PC-9 (cell line): ENCODE measurements around the gene THADA. TPM values are rescaled to one million over a fixed set of nuclear protein-coding genes. Genes with fewer than 3 reads are reported as not detected.

Experiments used
- BruUV-seq: library from RNA; stranded (reverse); fragments of 400-500 nt; replicated peaks from 2 replicates; lab custom pipeline; 2021; lab: Mats Ljungman, UMichigan
- CTCF ChIA-PET: fragments of 300-600 bp; sonication (Branson Sonifier 250); formaldehyde crosslinking; loops from one replicate; lab custom pipeline; 2022; ENCODE audit warnings: antibody characterized with exemption; lab: Charles Lee
- POLR2A ChIA-PET: fragments of 300-600 bp; sonication (Branson Sonifier 250); formaldehyde crosslinking; loops from one replicate; lab custom pipeline; 2022; ENCODE audit warnings: antibody characterized with exemption; ENCODE audit not compliant: unreplicated experiment; lab: Charles Lee
- DNase-seq, 2 experiments: peaks; one replicate each; pipeline versions ENCODE4 v3.0.0 to v3.0.0-alpha.2; 2015 to 2022; ENCODE audit warnings: mixed read lengths in 1 of 2
- H2AFZ ChIP-seq: fragments of 200-600 bp; sonication (generic); 2 replicates; pipeline ENCODE4 v1.8.1; 2017; ENCODE audit warnings: antibody characterized with exemption
- H3F3A ChIP-seq: fragments of 200-600 bp; sonication (generic); 2 replicates; pipeline ENCODE4 v1.8.1; 2017; ENCODE audit warnings: antibody characterized with exemption, mild to moderate bottlenecking, low read depth; ENCODE audit not compliant: insufficient read depth
- H3K27ac ChIP-seq: fragments of 200-600 bp; sonication (generic); 2 replicates; pipeline ENCODE4 v1.6.1; 2016; ENCODE audit warnings: mixed run types
- H3K27me3 ChIP-seq: fragments of 200-600 bp; sonication (generic); 2 replicates; pipeline ENCODE4 v1.6.1; 2016; ENCODE audit warnings: low read depth, mixed run types; ENCODE audit not compliant: insufficient read depth
- H3K36me3 ChIP-seq: fragments of 200-600 bp; sonication (generic); 2 replicates; pipeline ENCODE4 v1.6.1; 2016; ENCODE audit warnings: low read depth, mixed run types
- H3K4me1 ChIP-seq: fragments of 200-600 bp; sonication (generic); replicated peaks from 2 replicates; pipeline ENCODE4 v1.6.1; 2016; ENCODE audit warnings: mixed run types; ENCODE audit not compliant: insufficient read depth
- H3K4me2 ChIP-seq: fragments of 200-600 bp; sonication (generic); 2 replicates; pipeline ENCODE4 v1.6.1; 2017; ENCODE audit warnings: mixed run types
- H3K4me3 ChIP-seq: fragments of 200-600 bp; sonication (generic); 2 replicates; pipeline ENCODE4 v1.6.1; 2016; ENCODE audit warnings: mixed run types
- H3K79me2 ChIP-seq: fragments of 200-600 bp; sonication (generic); 2 replicates; pipeline ENCODE4 v1.6.1; 2017; ENCODE audit warnings: low read depth, mixed run types
- H3K9me2 ChIP-seq: fragments of 200-600 bp; sonication (generic); 2 replicates; pipeline ENCODE4 v1.8.1; 2017; ENCODE audit warnings: mild to moderate bottlenecking; ENCODE audit not compliant: insufficient read depth
- H3K9me3 ChIP-seq: fragments of 200-600 bp; sonication (generic); 2 replicates; pipeline ENCODE4 v1.8.1; 2016; ENCODE audit warnings: low read depth; ENCODE audit not compliant: insufficient read depth
- H4K20me1 ChIP-seq: fragments of 200-600 bp; sonication (generic); 2 replicates; pipeline ENCODE4 v1.8.1; 2017; ENCODE audit not compliant: insufficient read depth
- EZH2 ChIP-seq: fragments of 200-600 bp; sonication (generic); IDR thresholded peaks from 2 replicates; pipeline ENCODE4 v1.8.0; 2017; ENCODE audit warnings: antibody characterized with exemption, low read depth
- intact Hi-C: fragments of 100-400 bp; cut with micrococcal nuclease; formaldehyde crosslinking; loops from one replicate; pipeline ENCODE4 v1.10.0; 2022; ENCODE audit not compliant: unreplicated experiment
- total RNA-seq: library from RNA; stranded (reverse); gene quantifications from 2 replicates; pipeline ENCODE4 v1.2.3, GENCODE V29; 2021
- TF ChIP-seq, protein P1 (sequence below): fragments of 200-600 bp; sonication (generic); conservative IDR thresholded peaks from 2 replicates; pipeline ENCODE4 v1.6.1; 2017; ENCODE audit warnings: mixed run types, antibody characterized with exemption, mild to moderate bottlenecking, moderate library complexity

THADA gene
- total RNA-seq, 1 experiment from 2014 or later: 28.1 TPM

DNA sequence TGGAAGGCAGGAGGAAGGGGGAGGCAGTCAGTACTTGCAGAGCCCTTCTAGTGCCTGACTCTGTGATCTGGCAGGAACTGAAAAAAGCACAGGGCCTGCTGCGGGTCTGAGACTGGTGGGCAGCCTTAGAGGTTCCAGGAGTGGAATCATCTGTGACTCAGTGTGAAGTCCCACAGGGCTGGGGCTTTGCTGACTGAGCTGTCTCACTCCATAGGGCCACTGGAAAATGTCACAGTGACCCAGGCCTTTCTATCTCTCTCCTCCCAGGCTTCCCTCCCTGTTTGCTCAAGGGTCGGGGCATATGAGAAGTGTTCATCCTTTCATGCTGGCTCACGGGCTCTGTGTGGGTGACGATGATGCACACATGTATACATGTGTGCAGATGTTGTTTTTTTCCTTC lies 322.3 kb downstream of the THADA start:
- no peaks in the 10 kb centered on the region for H3K79me2 ChIP-seq
- no TSS peak for BruUV-seq
- TF ChIP-seq, protein P1, sequence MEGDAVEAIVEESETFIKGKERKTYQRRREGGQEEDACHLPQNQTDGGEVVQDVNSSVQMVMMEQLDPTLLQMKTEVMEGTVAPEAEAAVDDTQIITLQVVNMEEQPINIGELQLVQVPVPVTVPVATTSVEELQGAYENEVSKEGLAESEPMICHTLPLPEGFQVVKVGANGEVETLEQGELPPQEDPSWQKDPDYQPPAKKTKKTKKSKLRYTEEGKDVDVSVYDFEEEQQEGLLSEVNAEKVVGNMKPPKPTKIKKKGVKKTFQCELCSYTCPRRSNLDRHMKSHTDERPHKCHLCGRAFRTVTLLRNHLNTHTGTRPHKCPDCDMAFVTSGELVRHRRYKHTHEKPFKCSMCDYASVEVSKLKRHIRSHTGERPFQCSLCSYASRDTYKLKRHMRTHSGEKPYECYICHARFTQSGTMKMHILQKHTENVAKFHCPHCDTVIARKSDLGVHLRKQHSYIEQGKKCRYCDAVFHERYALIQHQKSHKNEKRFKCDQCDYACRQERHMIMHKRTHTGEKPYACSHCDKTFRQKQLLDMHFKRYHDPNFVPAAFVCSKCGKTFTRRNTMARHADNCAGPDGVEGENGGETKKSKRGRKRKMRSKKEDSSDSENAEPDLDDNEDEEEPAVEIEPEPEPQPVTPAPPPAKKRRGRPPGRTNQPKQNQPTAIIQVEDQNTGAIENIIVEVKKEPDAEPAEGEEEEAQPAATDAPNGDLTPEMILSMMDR: no peak
- TF ChIP-seq EZH2: no peak
- H4K20me1 ChIP-seq: no peaks in the 10 kb centered on the region
- H3K9me2 ChIP-seq: no peaks in the 10 kb centered on the region
- no peaks in the 10 kb centered on the region for H3K36me3 ChIP-seq
- intact Hi-C loops: no loop called here
- H3K27ac ChIP-seq: no peak overlapping the region
- no peaks in the 10 kb centered on the region for H3K9me3 ChIP-seq
- no peak overlapping the region for H3K4me2 ChIP-seq
- H2AFZ ChIP-seq: no peak overlapping the region
- CTCF ChIA-PET: no interaction called here
- peaks cover 10% of the 10 kb centered on the region; the same call in 1 of the 2 replicates for H3F3A ChIP-seq
- POLR2A ChIA-PET: no interaction called here
- no peak for DNase-seq
- no peaks in the 10 kb centered on the region for H3K27me3 ChIP-seq
- H3K4me1 ChIP-seq: peaks cover 18% of the 10 kb centered on the region
- no peak overlapping the region for H3K4me3 ChIP-seq

DNA sequence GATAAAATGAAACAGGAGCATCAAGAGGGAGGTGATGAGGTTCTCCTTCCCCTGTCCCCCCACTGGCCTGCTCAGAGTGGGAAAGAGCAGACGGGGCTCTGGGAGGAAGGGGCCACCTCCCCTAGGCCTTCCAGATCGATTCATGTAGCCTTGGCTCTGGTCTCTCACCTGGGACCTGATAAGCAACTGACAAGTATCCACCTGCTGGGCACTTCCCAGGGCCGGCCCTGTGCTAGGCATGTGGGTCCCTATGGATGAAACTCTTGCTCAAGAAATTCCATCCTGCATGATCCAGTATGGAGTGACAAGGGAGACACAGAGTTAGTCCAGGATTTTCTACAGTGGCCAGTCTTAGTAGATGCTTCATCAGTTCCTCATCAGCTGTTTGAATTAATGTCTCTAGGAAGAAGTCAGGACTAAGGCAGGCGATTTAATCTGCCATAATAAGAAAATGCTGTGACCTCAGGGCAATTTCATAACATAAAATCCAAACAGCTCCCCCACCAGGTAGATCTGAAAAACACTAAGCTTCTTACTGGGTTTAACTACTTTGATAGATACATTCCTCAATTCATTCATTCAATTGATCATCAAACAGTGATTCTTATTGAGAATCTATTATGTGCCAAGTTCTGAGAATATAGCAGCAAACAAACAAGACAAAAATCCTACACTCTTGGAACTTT lies 324.8 kb downstream of the THADA start:
- H3K9me2 ChIP-seq: no peaks in the 10 kb centered on the region
- BruUV-seq: no TSS peak
- H3K9me3 ChIP-seq: no peaks in the 10 kb centered on the region
- H3F3A ChIP-seq: 0 out of 2 replicates have a peak, but pooled peaks cover 4% of the 10 kb centered on the region
- ChIA-PET CTCF (interaction anchor here (0.7 kb wide), 2 partner anchors 20 to 135 kb away, joined by 5 to 8 read pairs; no protein-coding TSS in a partner anchor), POLR2A (no interaction called here)
- H3K27me3 ChIP-seq: no peaks in the 10 kb centered on the region
- H2AFZ ChIP-seq: no peak overlapping the region
- H3K4me1 ChIP-seq: peaks cover under 1% of the 10 kb centered on the region; the same call in 1 of the 2 replicates
- H3K4me3 ChIP-seq: no peak overlapping the region
- no peaks in the 10 kb centered on the region for H3K79me2 ChIP-seq
- intact Hi-C loops: no loop called here
- H4K20me1 ChIP-seq: no peaks in the 10 kb centered on the region
- TF ChIP-seq EZH2: no peak
- TF ChIP-seq, protein P1: no peak; the same call in 1 of the 2 replicates
- H3K36me3 ChIP-seq: no peaks in the 10 kb centered on the region
- no peak for DNase-seq
- H3K27ac ChIP-seq: no peak overlapping the region
- H3K4me2 ChIP-seq: no peak overlapping the region

DNA sequence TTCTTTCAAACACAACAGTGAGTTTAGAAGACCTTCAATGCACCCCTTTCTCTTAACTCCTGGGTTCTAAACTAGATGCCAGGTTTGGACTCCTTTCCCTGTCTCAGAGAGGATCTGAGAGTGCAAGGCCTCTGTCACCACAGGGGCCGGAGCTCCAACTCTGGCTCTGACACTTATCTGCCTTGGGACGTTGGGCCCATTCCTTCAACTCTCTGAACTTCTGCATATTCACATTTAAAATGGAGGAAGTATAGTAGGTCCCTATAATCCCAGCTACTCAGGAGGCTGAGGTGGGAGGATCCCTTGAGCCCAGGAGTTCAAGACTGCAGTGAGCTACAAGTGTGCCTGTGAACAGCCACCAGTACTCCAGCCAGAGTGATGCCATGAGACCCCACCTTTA lies 325.4 kb downstream of the THADA start:
- no peaks in the 10 kb centered on the region for H3K9me3 ChIP-seq
- H3K9me2 ChIP-seq: no peaks in the 10 kb centered on the region
- ChIA-PET POLR2A (no interaction called here), CTCF (no interaction called here)
- DNase-seq: no peak
- TF ChIP-seq, protein P1: no peak
- TF ChIP-seq EZH2: no peak
- H3K79me2 ChIP-seq: no peaks in the 10 kb centered on the region
- no peaks in the 10 kb centered on the region for H3K36me3 ChIP-seq
- H3K4me1 ChIP-seq: no peaks in the 10 kb centered on the region
- H3K4me2 ChIP-seq: no peak overlapping the region
- no peaks in the 10 kb centered on the region for H4K20me1 ChIP-seq
- H3K4me3 ChIP-seq: no peak overlapping the region
- H3K27me3 ChIP-seq: no peaks in the 10 kb centered on the region
- intact Hi-C loops: no loop called here
- H3K27ac ChIP-seq: no peak overlapping the region
- no TSS peak for BruUV-seq
- no peak overlapping the region for H2AFZ ChIP-seq
- no peaks in the 10 kb centered on the region for H3F3A ChIP-seq
